H54 (cell line): ENCODE data around the gene MRPS23.

Experiments
- DNase-seq: peaks from one replicate; pipeline ENCODE4 v3.0.0; 2011; ENCODE audit warnings: low spot score, mixed read lengths; ENCODE audit not compliant: insufficient read length
- FAIRE-seq: peaks from 3 replicates; lab custom pipeline; 2011; peaks lifted over from hg19 to GRCh38; lab: Jason Lieb, UNC
- POLR2A ChIP-seq: IDR thresholded peaks from 2 replicates; pipeline ENCODE4 v1.6.1; 2011; ENCODE audit warnings: low read depth, mild to moderate bottlenecking, low read length

Gene MRPS23

GRCh38 chr17:57849874-57850754 is at the start of gene MRPS23:
Gene MRPS23 (minus strand): TSS chr17:57850044. CDS start chr17:57850010, 34 bp downstream.
- peak; percentile 94 for DNase-seq
- FAIRE-seq: peak; percentile 73
- peak; percentile 83 for TF ChIP-seq POLR2A

GRCh38 chr17:57899391-57899790 is 49.5 kb upstream of the MRPS23 start:
- FAIRE-seq (no peak), DNase-seq (no peak)
- TF ChIP-seq POLR2A: no peak

- no peak for FAIRE-seq
- no peak for DNase-seq
- TF ChIP-seq POLR2A: no peak
These were observed 48.9 kb upstream of the MRPS23 start for GRCh38 chr17:57898487-57899311.

GRCh38 chr17:57895382-57896060 is 45.7 kb upstream of the MRPS23 start:
- no peak for DNase-seq
- FAIRE-seq: no peak
- TF ChIP-seq POLR2A: 0 out of 2 replicates have a peak, but pooled peaks have one; percentile 16

- FAIRE-seq (no peak), DNase-seq (no peak)
- no peak for TF ChIP-seq POLR2A
These were observed 45.0 kb upstream of the MRPS23 start for GRCh38 chr17:57894848-57895247.

GRCh38 chr17:57892820-57893595 is 43.2 kb upstream of the MRPS23 start:
- DNase-seq: peak; percentile 97
- TF ChIP-seq POLR2A: peak; percentile 37; the same call in 1 of the 2 replicates
- peak; percentile 71 for FAIRE-seq

GRCh38 chr17:57892146-57892819 is 42.4 kb upstream of the MRPS23 start:
- FAIRE-seq (no peak), DNase-seq (peak; percentile 95)
- no peak for TF ChIP-seq POLR2A

GRCh38 chr17:57890857-57891232 is 41.0 kb upstream of the MRPS23 start:
- no peak for FAIRE-seq
- no peak for TF ChIP-seq POLR2A
- no peak for DNase-seq

- FAIRE-seq: no peak
- peak; percentile 93 for DNase-seq
- no peak for TF ChIP-seq POLR2A
These were observed 40.3 kb upstream of the MRPS23 start for GRCh38 chr17:57889892-57890856.

GRCh38 chr17:57889252-57889651 is 39.4 kb upstream of the MRPS23 start:
- FAIRE-seq: no peak
- no peak for TF ChIP-seq POLR2A
- no peak for DNase-seq
